A673 (cell line): ENCODE measurements around the gene NPAS1. TPM values are rescaled to one million over a fixed set of nuclear protein-coding genes. Genes with fewer than 3 reads are reported as not detected.
"Not testable (repeated sequence)": the region's sequence is repeated elsewhere in the genome, so short reads cannot be mapped to it uniquely, and the experiment has no call there.

Source experiments
- BruUV-seq: library from RNA; stranded (reverse); fragments of 400-500 nt; replicated peaks from 2 replicates; lab custom pipeline; 2021; lab: Mats Ljungman, UMichigan
- CTCF ChIA-PET: fragments of 300-600 bp; sonication (Branson Sonifier 250); formaldehyde crosslinking; loops from one replicate; lab custom pipeline; 2022; ENCODE audit warnings: antibody characterized with exemption; lab: Charles Lee
- POLR2A ChIA-PET: fragments of 300-600 bp; sonication (Branson Sonifier 250); formaldehyde crosslinking; loops from one replicate; lab custom pipeline; 2022; ENCODE audit warnings: antibody characterized with exemption; ENCODE audit not compliant: low non-redundant PET; lab: Charles Lee
- DNase-seq: peaks from one replicate; pipeline ENCODE4 v3.0.0-alpha.2; 2015; ENCODE audit warnings: low spot score
- H3K27ac ChIP-seq: fragments of 200-600 bp; sonication (generic); 2 replicates; pipeline ENCODE4 v1.5.1; 2016; ENCODE audit warnings: mixed run types, low read depth, mild to moderate bottlenecking, mixed read lengths, antibody characterized with exemption, low read length; ENCODE audit not compliant: poor library complexity, severe bottlenecking
- H3K27me3 ChIP-seq: fragments of 200-600 bp; sonication (generic); replicated peaks from 2 replicates; pipeline ENCODE4 v1.6.1; 2017; ENCODE audit warnings: mixed run types, low read depth, mild to moderate bottlenecking, mixed read lengths, antibody characterized with exemption, low read length; ENCODE audit not compliant: insufficient read depth, poor library complexity
- H3K36me3 ChIP-seq: fragments of 200-600 bp; sonication (generic); 2 replicates; pipeline ENCODE4 v1.6.1; 2016; ENCODE audit warnings: mixed run types, mild to moderate bottlenecking, mixed read lengths, antibody characterized with exemption, low read length; ENCODE audit not compliant: insufficient read depth, poor library complexity, severe bottlenecking
- H3K4me1 ChIP-seq: fragments of 200-600 bp; sonication (generic); 2 replicates; pipeline ENCODE4 v1.6.1; 2017; ENCODE audit warnings: mixed run types, mild to moderate bottlenecking, mixed read lengths, antibody characterized with exemption, low read length; ENCODE audit not compliant: insufficient read depth, poor library complexity, severe bottlenecking
- H3K4me3 ChIP-seq: fragments of 200-600 bp; sonication (generic); 2 replicates; pipeline ENCODE4 v1.5.1; 2016; ENCODE audit warnings: low read depth, mixed run types, mild to moderate bottlenecking, mixed read lengths, low read length; ENCODE audit not compliant: poor library complexity, severe bottlenecking
- H3K9me3 ChIP-seq: fragments of 200-600 bp; sonication (generic); 2 replicates; pipeline ENCODE4 v1.6.1; 2016; ENCODE audit warnings: mixed run types, low read depth, mild to moderate bottlenecking, mixed read lengths, antibody characterized with exemption, low read length; ENCODE audit not compliant: poor library complexity, severe bottlenecking
- CTCF ChIP-seq: fragments of 300-800, 200-600 bp; sonication (generic); conservative IDR thresholded peaks from 2 replicates; pipeline ENCODE4 v1.5.1; 2017; ENCODE audit warnings: low read depth, mild to moderate bottlenecking, antibody characterized with exemption, low read length, moderate library complexity, mixed read lengths
- EZH2 ChIP-seq: fragments of 200-600 bp; sonication (generic); IDR thresholded peaks from 2 replicates; pipeline ENCODE4 v1.6.1; 2017; ENCODE audit warnings: borderline replicate concordance, low read depth, mild to moderate bottlenecking, mixed read lengths, antibody characterized with exemption, low read length; ENCODE audit not compliant: poor library complexity, severe bottlenecking
- intact Hi-C: fragments of 100-400 bp; cut with micrococcal nuclease; formaldehyde crosslinking; loops from one replicate; pipeline ENCODE4 v1.10.0; 2022; ENCODE audit not compliant: unreplicated experiment
- total RNA-seq: library from RNA; stranded (reverse); gene quantifications from 2 replicates; pipeline ENCODE4 v1.2.3, GENCODE V29; 2021

The NPAS1 gene
- total RNA-seq, 1 experiment from 2014 or later, result 2.1 TPM

GRCh38 chr19:47005873-47006272 is 13.8 kb upstream of the NPAS1 start:
- Histone ChIP-seq H3K27me3 (no peaks in the 10 kb centered on the region), H3K36me3 (peaks cover 2% of the 10 kb centered on the region), H3K4me3 (no peak overlapping the region), H3K4me1 (peaks cover 12% of the 10 kb centered on the region), H3K9me3 (no peaks in the 10 kb centered on the region), H3K27ac (no peak overlapping the region)
- ChIA-PET CTCF (no interaction called here), POLR2A (no interaction called here)
- DNase-seq, result peak; percentile 49
- intact Hi-C loops, result no loop called here
- no TSS peak for BruUV-seq
- no peak for TF ChIP-seq EZH2
- no peak for TF ChIP-seq CTCF

- Histone ChIP-seq H3K36me3 (no peaks in the 10 kb centered on the region), H3K9me3 (no peaks in the 10 kb centered on the region), H3K27me3 (no peaks in the 10 kb centered on the region), H3K4me3 (no peak overlapping the region), H3K27ac (no peak overlapping the region), H3K4me1 (peaks cover 12% of the 10 kb centered on the region)
- ChIA-PET POLR2A (no interaction called here), CTCF (no interaction called here)
- intact Hi-C loops, result no loop called here
- DNase-seq, result no peak
- BruUV-seq, result no TSS peak
- TF ChIP-seq EZH2, result no peak
Observed at GRCh38 chr19:47006496-47006895, 13.1 kb upstream of the NPAS1 start.

- H3K27ac ChIP-seq, CTCF ChIA-PET, H3K36me3 ChIP-seq, H3K4me3 ChIP-seq, H3K27me3 ChIP-seq, H3K9me3 ChIP-seq, BruUV-seq, DNase-seq, intact Hi-C loops, H3K4me1 ChIP-seq: not testable (repeated sequence)
- POLR2A ChIA-PET, result interaction anchor here (0.7 kb wide), 1 partner anchor 51 kb away, joined by 4 read pairs; no protein-coding TSS in a partner anchor
Observed at GRCh38 chr19:47010549-47010948, 9.1 kb upstream of the NPAS1 start.

GRCh38 chr19:47012617-47013016 is 7.0 kb upstream of the NPAS1 start:
- H3K27ac ChIP-seq, result no peak overlapping the region

More at GRCh38 chr19:47012617-47013016, 7.0 kb upstream of the NPAS1 start:
- CTCF ChIA-PET, result interaction anchor here (0.6 to 2.2 kb wide), 10 partner anchors 9 to 287 kb away, joined by 3 to 15 read pairs (median 4); no protein-coding TSS in a partner anchor
- H3K9me3 ChIP-seq, result no peaks in the 10 kb centered on the region
- no TSS peak for BruUV-seq
- H3K27me3 ChIP-seq, result no peaks in the 10 kb centered on the region
- intact Hi-C loops, result loop anchor here (1.0 kb wide), 1 partner anchor 113 kb away; no protein-coding TSS in a partner anchor
- no peak overlapping the region for H3K4me3 ChIP-seq
- POLR2A ChIA-PET, result interaction anchor here (0.8 kb wide), 1 partner anchor 101 kb away, joined by 3 read pairs; the partner anchor contains the start of gene ZC3H4
- no peak for TF ChIP-seq CTCF
- TF ChIP-seq EZH2, result no peak
- no peak for DNase-seq
- no peaks in the 10 kb centered on the region for H3K4me1 ChIP-seq
- H3K36me3 ChIP-seq, result no peaks in the 10 kb centered on the region
